Liver (tissue), 9 donors: Measurements from ENCODE around the gene EDAR. TPM values are rescaled to one million over a fixed set of nuclear protein-coding genes. Genes with fewer than 3 reads are reported as not detected.

ENCODE experiments used
- DNase-seq: peaks from one replicate; pipeline ENCODE4 v3.0.0-alpha.2; 2017; ENCODE audit warnings: low spot score
- H3K27ac ChIP-seq, 2 donors: one replicate each; pipeline ENCODE4 v1.7.0; 2013; ENCODE audit warnings: inconsistent platforms in 2 of 2, low read length in 2 of 2, control low read depth in 1 of 2, low read depth in 1 of 2, mild to moderate bottlenecking in 1 of 2
- H3K27me3 ChIP-seq, 4 donors: one replicate each; pipeline versions ENCODE4 v1.6.1 to v1.7.0; 2013; ENCODE audit warnings: low read length in 3 of 4, inconsistent platforms in 1 of 4, mild to moderate bottlenecking in 1 of 4, moderate library complexity in 1 of 4; ENCODE audit not compliant: control insufficient read depth in 4 of 4, insufficient read depth in 4 of 4
- H3K36me3 ChIP-seq, 4 donors: one replicate each; pipeline versions ENCODE4 v1.6.1 to v1.7.0; 2013; ENCODE audit warnings: low read length in 3 of 4, mild to moderate bottlenecking in 3 of 4, low read depth in 1 of 4, moderate library complexity in 1 of 4; ENCODE audit not compliant: control insufficient read depth in 4 of 4, insufficient read depth in 3 of 4
- H3K4me1 ChIP-seq, 4 donors: one replicate each; pipeline versions ENCODE4 v1.6.1 to v1.7.0; 2013; ENCODE audit warnings: low read length in 3 of 4, mild to moderate bottlenecking in 3 of 4, moderate library complexity in 1 of 4; ENCODE audit not compliant: control insufficient read depth in 4 of 4, insufficient read depth in 4 of 4
- H3K4me3 ChIP-seq, 3 donors: one replicate each; pipeline versions ENCODE4 v1.6.1 to v1.7.0; 2013; ENCODE audit warnings: low read length in 3 of 3, control low read depth in 1 of 3, low read depth in 1 of 3, mild to moderate bottlenecking in 1 of 3
- H3K9ac ChIP-seq, 2 donors: one replicate each; pipeline ENCODE4 v1.7.0; 2013; ENCODE audit warnings: low read length in 2 of 2, mild to moderate bottlenecking in 2 of 2, moderate library complexity in 2 of 2, control low read depth in 1 of 2, low read depth in 1 of 2
- H3K9me3 ChIP-seq, 4 donors: one replicate each; pipeline versions ENCODE4 v1.6.1 to v1.7.0; 2013; ENCODE audit warnings: low read length in 3 of 4; ENCODE audit not compliant: control insufficient read depth in 4 of 4
- CTCF ChIP-seq: fragments of 150-350 bp; IDR thresholded peaks from 2 replicates; pipeline ENCODE4 v1.5.1; 2017; ENCODE audit warnings: improper control_type of control experiment, low read depth, low read length; ENCODE audit not compliant: missing input control
- FOXA1 ChIP-seq: IDR thresholded peaks from 2 replicates; pipeline ENCODE4 v1.6.1; 2016; ENCODE audit warnings: antibody characterized with exemption
- GABPA ChIP-seq, 2 donors: IDR thresholded peaks in 1 of 2; conservative IDR thresholded peaks in 1 of 2; 2 replicates each; pipeline ENCODE4 v1.6.1; 2016; ENCODE audit warnings: antibody characterized with exemption in 2 of 2, mild to moderate bottlenecking in 1 of 2, moderate library complexity in 1 of 2
- HNF4A ChIP-seq, 2 donors: conservative IDR thresholded peaks; 2 replicates each; pipeline ENCODE4 v1.6.1; 2016; ENCODE audit warnings: antibody characterized with exemption in 2 of 2, mild to moderate bottlenecking in 2 of 2
- JUND ChIP-seq, 2 donors: IDR thresholded peaks; 2 replicates each; pipeline ENCODE4 v1.6.1; 2016; ENCODE audit warnings: antibody characterized with exemption in 2 of 2
- NR2F2 ChIP-seq: IDR thresholded peaks from 2 replicates; pipeline ENCODE4 v1.6.1; 2016; ENCODE audit warnings: antibody characterized with exemption
- RAD21 ChIP-seq, 2 donors: IDR thresholded peaks; 2 replicates each; pipeline ENCODE4 v1.6.1; 2016; ENCODE audit warnings: antibody characterized with exemption in 2 of 2, mild to moderate bottlenecking in 2 of 2
- REST ChIP-seq: IDR thresholded peaks from 2 replicates; pipeline ENCODE4 v1.6.1; 2016; ENCODE audit warnings: antibody characterized with exemption, mild to moderate bottlenecking
- RXRA ChIP-seq, 2 donors: IDR thresholded peaks; 2 replicates each; pipeline ENCODE4 v1.6.1; 2017 to 2018; ENCODE audit warnings: antibody characterized with exemption in 2 of 2, mild to moderate bottlenecking in 1 of 2
- SP1 ChIP-seq: IDR thresholded peaks from 2 replicates; pipeline ENCODE4 v1.6.1; 2018; ENCODE audit warnings: antibody characterized with exemption, mild to moderate bottlenecking
- ZBTB33 ChIP-seq: IDR thresholded peaks from 2 replicates; pipeline ENCODE4 v1.6.1; 2016; ENCODE audit warnings: antibody characterized with exemption
- WGBS: extraction: QIAGEN DNeasy Blood & Tissue Kit; methylation state at CpG from one replicate; pipeline ENCODE4 v1.1.7; 2013; 5-methylcytosine and 5-hydroxymethylcytosine counted together
- polyA plus RNA-seq, 2 donors: library from polyadenylated mRNA; stranded (reverse) in 1 of 2; unstranded in 1 of 2; fragments of 200-250 nt in 1 of 2; fragments of >200 nt in 1 of 2; fragmentation: Nextera tagmentation in 1 of 2; extraction: Ambion mirVana in 1 of 2; gene quantifications; one replicate each; pipeline versions ENCODE4 v1.2.1 to v1.2.3, GENCODE V29; 2013 to 2015
- total RNA-seq, 2 donors: library from RNA; depleted of rRNA; stranded (reverse); fragments of >200 nt; gene quantifications; one replicate each; pipeline ENCODE4 v1.2.3, GENCODE V29; 2014
- donor health status: healthy.
- donor health status: healthy.
- donor health status: healthy.
- donor health status: healthy.
- donor health status: healthy.

EDAR gene
- total and polyA plus RNA-seq, 4 donors: 0.09 to 0.50 (median 0.10) TPM

GRCh38 chr2:108877506-108877905, 111.5 kb downstream of the EDAR start:
- Histone ChIP-seq H3K4me1 (no peaks in the 10 kb centered on the region), H3K4me3 (no peak overlapping the region), H3K27me3 (no peaks in the 10 kb centered on the region), H3K36me3 (no peaks in the 10 kb centered on the region), H3K9me3 (no peaks in the 10 kb centered on the region), H3K9ac (no peak overlapping the region), H3K27ac (no peak overlapping the region)
- TF ChIP-seq SP1: no peak
- no peak for TF ChIP-seq RAD21 (IDR thresholded peaks at IDR 0.05)
- no peak for TF ChIP-seq HNF4A (conservative IDR thresholded peaks at IDR 0.05)
- no peak for TF ChIP-seq JUND (IDR thresholded peaks at IDR 0.05)
- TF ChIP-seq FOXA1: no peak
- DNase-seq: no peak
- 99% methylated on average over 2 of the region's 2 CpGs for WGBS

- no peak for TF ChIP-seq GABPA (IDR thresholded peaks at IDR 0.05 in 1 of 2, conservative IDR thresholded peaks at IDR 0.05 in 1 of 2)
- TF ChIP-seq ZBTB33: no peak
- no peak for TF ChIP-seq RXRA (IDR thresholded peaks at IDR 0.05)
- no peak for TF ChIP-seq NR2F2
- no peak for TF ChIP-seq SP1
- TF ChIP-seq CTCF: no peak
- no peak for TF ChIP-seq REST
- DNase-seq: no peak
- Histone ChIP-seq H3K9ac (no peak overlapping the region), H3K4me3 (no peak overlapping the region), H3K27ac (no peak overlapping the region), H3K27me3 (no peaks in the 10 kb centered on the region), H3K36me3 (peaks cover 0 to 3% (median 1%) of the 10 kb centered on the region in 4 donors), H3K9me3 (no peaks in the 10 kb centered on the region), H3K4me1 (no peaks in the 10 kb centered on the region)
- 99% methylated on average over 5 of the region's 5 CpGs for WGBS
These were observed 118.9 kb downstream of the EDAR start for GRCh38 chr2:108870069-108870644.
